Lower leg skin (tissue), 4 donors: Measurements from ENCODE around the gene PPP1R12A. TPM values are rescaled to one million over a fixed set of nuclear protein-coding genes. Genes with fewer than 3 reads are reported as not detected.

Experiments
- DNase-seq, 2 donors: peaks; one replicate each; pipeline ENCODE4 v3.0.0-alpha.2; 2019; ENCODE audit warnings: low spot score in 2 of 2
- H3K4me3 ChIP-seq: fragments of 200-600 bp; sonication (generic); 2 replicates; pipeline ENCODE4 v1.5.1; 2017; ENCODE audit warnings: mild to moderate bottlenecking, low read depth; ENCODE audit not compliant: poor library complexity, severe bottlenecking
- POLR2A ChIP-seq, 2 donors: fragments of 450-650 bp; IDR thresholded peaks; one replicate each; pipeline ENCODE4 v1.6.1; 2016 to 2017; ENCODE audit warnings: antibody characterized with exemption in 2 of 2, mild to moderate bottlenecking in 1 of 2, moderate library complexity in 1 of 2
- WGBS, 2 donors: methylation state at CpG; one replicate each; pipeline ENCODE4 v1.1.5; 2018; 5-methylcytosine and 5-hydroxymethylcytosine counted together
- intact Hi-C: fragments of 100-400 bp; cut with DNase I; formaldehyde crosslinking; loops from one replicate; pipeline ENCODE4 v1.15.0; 2023; ENCODE audit warnings: low total_unique reads
- total RNA-seq, 4 donors: library from RNA; depleted of rRNA; stranded (reverse); fragments of >200 nt; gene quantifications; one replicate each; pipeline ENCODE4 v1.1.0, GENCODE V29; 2016
- TF ChIP-seq, protein P1 (sequence below), 3 donors: fragments of 450-650 bp; IDR thresholded peaks; one replicate each; pipeline ENCODE4 v1.5.1; 2016; ENCODE audit warnings: antibody characterized with exemption in 3 of 3, mild to moderate bottlenecking in 3 of 3, moderate library complexity in 2 of 3

PPP1R12A gene
- total RNA-seq, 4 donors from 2014 or later: 47.6 to 64.1 (median 56.6) TPM

DNA sequence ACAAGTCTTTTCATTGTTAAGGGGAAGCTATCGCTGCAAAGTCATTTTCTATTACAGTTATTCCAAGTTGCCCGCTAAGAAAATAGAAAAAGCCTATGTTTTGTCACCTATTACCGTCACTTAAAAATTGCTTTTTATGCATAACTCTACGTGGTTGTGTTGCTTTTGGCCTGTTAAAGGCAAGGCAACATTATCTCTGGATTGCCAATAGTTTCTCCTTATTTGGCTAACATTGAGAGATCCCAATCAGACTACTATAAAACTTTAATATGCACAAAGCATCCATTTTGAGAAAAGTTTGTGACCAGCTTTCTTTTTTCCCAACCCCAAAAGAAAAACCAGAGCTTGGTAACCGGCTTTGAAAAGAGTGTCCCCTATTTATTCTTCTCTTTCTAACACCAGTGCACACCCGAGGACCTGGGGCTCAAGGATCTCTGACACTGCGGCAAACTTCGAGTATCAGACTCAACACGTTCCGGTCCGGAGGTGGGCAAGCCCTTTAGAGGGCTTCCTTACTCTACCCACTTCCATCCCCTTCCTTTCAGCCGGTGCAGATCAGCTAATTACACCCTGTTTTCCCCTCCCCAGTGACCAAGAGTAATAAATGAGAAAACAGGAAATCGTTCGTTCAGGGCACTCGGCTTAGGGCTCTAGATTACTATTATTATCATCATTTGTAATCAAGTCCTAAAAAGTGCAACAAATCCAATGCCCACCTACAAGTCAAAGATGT lies 1.2 kb downstream of the PPP1R12A start:
- WGBS, 2 donors: 0 to 1% methylated on average over 15 of the region's 15 CpGs
- TF ChIP-seq, protein P1, sequence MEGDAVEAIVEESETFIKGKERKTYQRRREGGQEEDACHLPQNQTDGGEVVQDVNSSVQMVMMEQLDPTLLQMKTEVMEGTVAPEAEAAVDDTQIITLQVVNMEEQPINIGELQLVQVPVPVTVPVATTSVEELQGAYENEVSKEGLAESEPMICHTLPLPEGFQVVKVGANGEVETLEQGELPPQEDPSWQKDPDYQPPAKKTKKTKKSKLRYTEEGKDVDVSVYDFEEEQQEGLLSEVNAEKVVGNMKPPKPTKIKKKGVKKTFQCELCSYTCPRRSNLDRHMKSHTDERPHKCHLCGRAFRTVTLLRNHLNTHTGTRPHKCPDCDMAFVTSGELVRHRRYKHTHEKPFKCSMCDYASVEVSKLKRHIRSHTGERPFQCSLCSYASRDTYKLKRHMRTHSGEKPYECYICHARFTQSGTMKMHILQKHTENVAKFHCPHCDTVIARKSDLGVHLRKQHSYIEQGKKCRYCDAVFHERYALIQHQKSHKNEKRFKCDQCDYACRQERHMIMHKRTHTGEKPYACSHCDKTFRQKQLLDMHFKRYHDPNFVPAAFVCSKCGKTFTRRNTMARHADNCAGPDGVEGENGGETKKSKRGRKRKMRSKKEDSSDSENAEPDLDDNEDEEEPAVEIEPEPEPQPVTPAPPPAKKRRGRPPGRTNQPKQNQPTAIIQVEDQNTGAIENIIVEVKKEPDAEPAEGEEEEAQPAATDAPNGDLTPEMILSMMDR (IDR thresholded peaks at IDR 0.05): no peak
- TF ChIP-seq POLR2A (IDR thresholded peaks at IDR 0.05): no peak
- H3K4me3 ChIP-seq: peak overlapping the region; percentile 76
- DNase-seq: no peak
- intact Hi-C loops: no loop called here

DNA sequence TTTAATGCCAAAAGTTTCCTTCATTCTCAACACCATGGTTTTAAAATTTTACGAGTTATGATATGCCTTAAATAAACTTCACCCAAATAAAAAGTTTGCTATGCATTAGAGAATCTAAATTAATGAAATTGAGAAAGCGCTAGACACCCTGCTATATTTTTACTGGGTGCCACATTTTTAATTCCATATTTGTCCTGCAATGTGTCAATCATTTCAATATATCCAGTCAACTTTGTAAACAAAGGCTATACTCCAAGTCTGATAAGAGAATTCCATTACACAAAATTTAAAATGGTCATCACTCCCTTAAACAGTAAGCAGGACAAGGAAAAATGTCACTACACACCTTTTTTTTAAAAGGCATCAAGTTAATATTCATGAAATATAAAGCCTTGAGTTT lies 1.9 kb downstream of the PPP1R12A start:
- H3K4me3 ChIP-seq: no peak overlapping the region
- intact Hi-C loops: no loop called here
- 45 to 59% methylated on average over 2 of the region's 2 CpGs for WGBS, 2 donors
- no peak for DNase-seq
- TF ChIP-seq POLR2A (IDR thresholded peaks at IDR 0.05): no peak
- TF ChIP-seq, protein P1 (IDR thresholded peaks at IDR 0.05): no peak

DNA sequence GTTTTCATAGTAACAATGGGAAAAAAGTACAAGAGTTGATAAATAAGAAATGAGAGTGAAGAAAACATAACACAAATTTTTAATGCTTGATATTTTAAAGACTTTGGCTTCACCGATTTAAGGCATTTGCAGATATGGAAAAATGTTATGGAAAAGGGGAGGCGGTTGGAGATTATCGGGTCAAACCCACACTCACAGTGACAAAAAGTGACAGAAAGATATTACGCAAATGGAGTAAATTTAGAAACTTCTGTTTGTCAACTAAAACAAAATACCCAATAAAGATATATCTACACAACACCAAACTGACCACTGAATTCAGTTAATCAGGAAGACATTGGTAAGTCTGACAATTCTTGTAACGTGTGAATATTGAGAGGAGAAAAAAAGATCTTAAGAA lies 2.5 kb downstream of the PPP1R12A start:
- TF ChIP-seq POLR2A (IDR thresholded peaks at IDR 0.05): no peak
- TF ChIP-seq, protein P1 (IDR thresholded peaks at IDR 0.05): no peak
- intact Hi-C loops: no loop called here
- no peak for DNase-seq
- 43 to 46% methylated on average over 5 of the region's 5 CpGs for WGBS, 2 donors
- no peak overlapping the region for H3K4me3 ChIP-seq

DNA sequence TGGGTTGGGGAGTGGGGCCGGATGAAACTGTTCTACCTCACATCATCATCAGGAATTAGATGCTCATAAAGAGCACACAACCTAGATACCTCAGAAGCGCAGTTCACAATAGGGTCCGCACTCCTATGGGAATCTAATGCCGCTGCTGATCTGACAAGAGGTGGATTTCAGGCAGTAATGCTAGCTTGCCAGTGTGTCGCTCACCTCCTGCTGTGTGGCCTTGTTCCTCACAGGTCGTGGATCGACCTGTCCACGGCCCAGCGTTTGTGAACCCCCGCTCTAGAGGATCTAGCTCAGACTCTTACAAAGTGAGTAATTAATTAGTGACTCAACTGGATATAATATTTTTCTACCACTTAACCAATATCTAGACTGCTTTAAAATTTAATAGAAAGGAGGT lies 5.8 kb downstream of the PPP1R12A start:
- WGBS, 2 donors: 91 to 92% methylated on average over 10 of the region's 10 CpGs
- H3K4me3 ChIP-seq: no peak overlapping the region
- intact Hi-C loops: no loop called here
- DNase-seq: no peak
- no peak for TF ChIP-seq POLR2A (IDR thresholded peaks at IDR 0.05)
- TF ChIP-seq, protein P1 (IDR thresholded peaks at IDR 0.05): no peak

DNA sequence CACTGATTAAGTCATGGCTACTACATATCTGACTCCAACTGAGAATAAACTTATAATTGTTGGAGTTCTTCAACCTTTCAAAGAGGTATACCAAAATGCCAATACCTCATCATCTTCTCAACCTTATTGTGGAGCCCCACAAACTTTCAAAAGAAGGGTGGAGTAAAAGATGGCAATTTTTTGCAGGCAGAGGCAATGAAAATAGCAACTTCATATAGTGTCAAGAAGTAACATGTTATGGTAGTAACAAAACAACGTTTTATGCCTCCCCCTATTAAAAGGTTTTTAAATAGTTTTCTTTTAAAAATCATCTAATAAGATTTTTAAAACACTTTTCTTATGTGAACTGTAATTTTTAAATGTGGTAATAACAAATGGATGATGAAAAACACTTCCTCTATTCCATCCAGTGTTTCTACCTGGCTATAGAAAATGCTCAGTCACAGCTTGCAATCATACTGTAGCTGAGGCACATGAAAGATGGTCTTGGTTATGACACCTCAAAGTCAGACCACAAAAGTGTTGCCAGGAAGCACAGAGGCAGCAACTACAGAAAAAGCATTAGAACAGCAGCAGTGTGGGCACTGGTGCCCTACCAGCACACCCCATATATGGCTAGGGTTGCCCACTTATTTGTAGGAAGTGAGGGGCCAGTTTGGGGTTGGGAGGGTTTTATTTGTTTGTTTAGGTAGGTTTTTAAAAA lies 7.0 kb downstream of the PPP1R12A start:
- no peak overlapping the region for H3K4me3 ChIP-seq
- no peak for DNase-seq
- WGBS, 2 donors: 10 to 17% methylated on average over 1 of the region's 1 CpG
- TF ChIP-seq, protein P1 (IDR thresholded peaks at IDR 0.05): no peak
- TF ChIP-seq POLR2A (IDR thresholded peaks at IDR 0.05): no peak
- intact Hi-C loops: no loop called here
